SK-N-SH (cell line): ENCODE results near the gene PPTC7. TPM values are rescaled to one million over a fixed set of nuclear protein-coding genes. Genes with fewer than 3 reads are reported as not detected.

ENCODE experiments used
- CTCF ChIA-PET: fragments of 300-600, 350-600 bp; formaldehyde crosslinking; extraction: SDS; loops from one replicate; lab custom pipeline; 2021; lab: Yijun Ruan, JAX
- POLR2A ChIA-PET: fragments of 350-600 bp; sonication (Branson Sonifier 250); formaldehyde crosslinking; extraction: SDS; loops from one replicate; lab custom pipeline; 2020; ENCODE audit warnings: antibody characterized with exemption, inconsistent platforms; lab: Yijun Ruan, JAX
- DNase-seq: peaks from one replicate; pipeline ENCODE4 v3.0.0; 2012
- H2AFZ ChIP-seq: fragments of 200-600 bp; sonication (generic); 2 replicates; pipeline ENCODE4 v1.8.1; 2016; ENCODE audit warnings: antibody characterized with exemption, mild to moderate bottlenecking, low read depth
- H3F3A ChIP-seq: fragments of 200-600 bp; sonication (generic); replicated peaks from 2 replicates; pipeline ENCODE3; 2016; ENCODE audit warnings: antibody characterized with exemption, mild to moderate bottlenecking; ENCODE audit not compliant: insufficient read depth
- H3K27ac ChIP-seq, 2 experiments: fragments of 200-500 bp in 1 of 2; fragments of 200-600 bp in 1 of 2; sonication (Bioruptor generic) in 1 of 2; sonication (generic), shearing (Covaris generic) in 1 of 2; 2 replicates each; pipeline versions ENCODE4 v1.5.1 to v1.6.1; 2014 to 2016; ENCODE audit warnings: low read depth in 2 of 2, inconsistent platforms in 1 of 2, low read length in 1 of 2, mild to moderate bottlenecking in 1 of 2, mixed read lengths in 1 of 2
- H3K27me3 ChIP-seq: fragments of 200-600 bp; sonication (generic), shearing (Covaris generic); 2 replicates; pipeline ENCODE4 v1.6.1; 2016; ENCODE audit warnings: mixed run types; ENCODE audit not compliant: insufficient read depth
- H3K36me3 ChIP-seq, 2 experiments: fragments of 200-500 bp in 1 of 2; fragments of 200-600 bp in 1 of 2; sonication (Bioruptor generic) in 1 of 2; sonication (generic) in 1 of 2; replicated peaks in 1 of 2; 2 replicates each; pipeline versions ENCODE3 to v1.5.1; 2014 to 2016; ENCODE audit warnings: low read length in 1 of 2, mild to moderate bottlenecking in 1 of 2; ENCODE audit not compliant: insufficient read depth in 2 of 2, control insufficient read depth in 1 of 2
- H3K4me1 ChIP-seq, 2 experiments: fragments of 200-500 bp in 1 of 2; fragments of 200-600 bp in 1 of 2; sonication (Bioruptor generic) in 1 of 2; sonication (generic), shearing (Covaris generic) in 1 of 2; 2 replicates each; pipeline versions ENCODE4 v1.5.1 to v1.6.1; 2014 to 2016; ENCODE audit warnings: low read depth in 1 of 2, low read length in 1 of 2, mixed run types in 1 of 2; ENCODE audit not compliant: insufficient read depth in 2 of 2, control insufficient read depth in 1 of 2
- H3K4me2 ChIP-seq: fragments of 200-600 bp; sonication (generic), shearing (Covaris generic); 2 replicates; pipeline ENCODE4 v1.6.1; 2017; ENCODE audit warnings: mixed run types
- H3K4me3 ChIP-seq, 2 experiments: fragments of 200-500 bp in 1 of 2; fragments of 200-600 bp in 1 of 2; sonication (Bioruptor generic) in 1 of 2; sonication (generic), shearing (Covaris generic) in 1 of 2; 2 replicates each; pipeline versions ENCODE4 v1.5.1 to v1.8.1; 2014 to 2016; ENCODE audit warnings: low read depth in 2 of 2, inconsistent platforms in 1 of 2, low read length in 1 of 2, mild to moderate bottlenecking in 1 of 2, mixed read lengths in 1 of 2, moderate library complexity in 1 of 2
- H3K79me2 ChIP-seq: fragments of 200-600 bp; sonication (generic); 2 replicates; pipeline ENCODE4 v1.8.1; 2017; ENCODE audit warnings: mild to moderate bottlenecking; ENCODE audit not compliant: insufficient read depth
- H3K9ac ChIP-seq: fragments of 200-600 bp; sonication (generic); 2 replicates; pipeline ENCODE4 v1.6.1; 2017; ENCODE audit warnings: mixed run types
- H3K9me2 ChIP-seq: fragments of 200-600 bp; sonication (generic); 2 replicates; pipeline ENCODE4 v1.6.1; 2017; ENCODE audit warnings: mixed run types
- H3K9me3 ChIP-seq: fragments of 200-600 bp; sonication (generic); 2 replicates; pipeline ENCODE4 v1.6.1; 2017; ENCODE audit warnings: mixed run types, mild to moderate bottlenecking, moderate library complexity
- H4K20me1 ChIP-seq: fragments of 200-600 bp; sonication (generic); 2 replicates; pipeline ENCODE4 v1.6.1; 2017; ENCODE audit warnings: mild to moderate bottlenecking, mixed run types; ENCODE audit not compliant: insufficient read depth
- CHD2 ChIP-seq: fragments of 150-350 bp; IDR thresholded peaks from 2 replicates; pipeline ENCODE4 v1.6.1; 2018; ENCODE audit warnings: low read length; ENCODE audit not compliant: partially characterized antibody
- EP300 ChIP-seq, 2 experiments: IDR thresholded peaks; 2 replicates each; pipeline versions ENCODE4 v1.4.0 to v1.6.1; 2012; ENCODE audit warnings: borderline replicate concordance in 1 of 2, low read depth in 1 of 2, low read length in 1 of 2
- FOSL2 ChIP-seq: IDR thresholded peaks from 2 replicates; pipeline ENCODE4 v1.4.0; 2012; ENCODE audit warnings: low read depth, mild to moderate bottlenecking, moderate library complexity, borderline replicate concordance
- FOXJ3 ChIP-seq: sonication (generic); formaldehyde crosslinking; IDR thresholded peaks from 2 replicates; pipeline ENCODE4 v1.5.1; 2020; ENCODE audit warnings: mild to moderate bottlenecking, missing genetic modification reagents
- FOXM1 ChIP-seq: IDR thresholded peaks from 2 replicates; pipeline ENCODE4 v1.4.0; 2012; ENCODE audit warnings: low read depth, mild to moderate bottlenecking
- GATA2 ChIP-seq: sonication (generic); formaldehyde crosslinking; IDR thresholded peaks from 2 replicates; pipeline ENCODE4 v1.5.0; 2020; ENCODE audit warnings: mild to moderate bottlenecking, missing genetic modification reagents
- IRF3 ChIP-seq: fragments of 150-350 bp; IDR thresholded peaks from 2 replicates; pipeline ENCODE4 v1.6.1; 2016; ENCODE audit warnings: mild to moderate bottlenecking, low read depth, low read length
- MAX ChIP-seq: IDR thresholded peaks from 2 replicates; pipeline ENCODE4 v1.4.0; 2012; ENCODE audit warnings: low read depth
- MEF2A ChIP-seq: IDR thresholded peaks from 2 replicates; pipeline ENCODE4 v1.4.0; 2012; ENCODE audit warnings: low read depth, borderline replicate concordance
- MXI1 ChIP-seq: IDR thresholded peaks from 2 replicates; pipeline ENCODE4 v1.6.1; 2012; ENCODE audit warnings: mild to moderate bottlenecking, low read depth, low read length, improper control_type of control experiment
- PBX3 ChIP-seq: IDR thresholded peaks from 2 replicates; pipeline ENCODE4; 2012
- RCOR1 ChIP-seq: fragments of 150-350 bp; IDR thresholded peaks from 2 replicates; pipeline ENCODE4 v1.6.1; 2017; ENCODE audit warnings: antibody characterized with exemption, low read length
- REST ChIP-seq: IDR thresholded peaks from 2 replicates; pipeline ENCODE4 v1.6.1; 2012; ENCODE audit warnings: mild to moderate bottlenecking, low read depth, low read length, moderate library complexity
- RXRA ChIP-seq: IDR thresholded peaks from 2 replicates; pipeline ENCODE4 v1.4.0; 2012; ENCODE audit warnings: low read depth, mild to moderate bottlenecking, borderline replicate concordance
- SIN3A ChIP-seq: IDR thresholded peaks from 2 replicates; pipeline ENCODE4 v1.6.1; 2012; ENCODE audit warnings: low read depth, mild to moderate bottlenecking, low read length, moderate library complexity, borderline replicate concordance
- TAF1 ChIP-seq: IDR thresholded peaks from 2 replicates; pipeline ENCODE4 v1.6.1; 2012; ENCODE audit warnings: low read depth, mild to moderate bottlenecking, low read length, moderate library complexity, borderline replicate concordance
- TCF12 ChIP-seq: IDR thresholded peaks from 2 replicates; pipeline ENCODE4 v1.4.0; 2012
- TEAD4 ChIP-seq: IDR thresholded peaks from 2 replicates; pipeline ENCODE4 v1.4.0; 2012; ENCODE audit warnings: mild to moderate bottlenecking, borderline replicate concordance; ENCODE audit not compliant: insufficient read depth
- USF2 ChIP-seq: fragments of 150-350 bp; IDR thresholded peaks from 2 replicates; pipeline ENCODE4 v1.6.1; 2017; ENCODE audit warnings: antibody characterized with exemption, low read length, low read depth, borderline replicate concordance
- YY1 ChIP-seq: IDR thresholded peaks from 2 replicates; pipeline ENCODE4 v1.4.0; 2012; ENCODE audit warnings: low read depth, mild to moderate bottlenecking
- ZBTB33 ChIP-seq: IDR thresholded peaks from 2 replicates; pipeline ENCODE4 v1.4.0; 2012; ENCODE audit warnings: low read depth, borderline replicate concordance
- WGBS: methylation state at CpG from one replicate; pipeline ENCODE4 v1.1.6; 2017; ENCODE audit warnings: low lambda C conversion rate; 5-methylcytosine and 5-hydroxymethylcytosine counted together
- polyA plus RNA-seq, 3 experiments: library from polyadenylated mRNA; depleted of rRNA; stranded (reverse); fragments of >200 nt; gene quantifications; 2 replicates each; pipeline ENCODE4 v1.2.3, GENCODE V29; 2012

Gene PPTC7
- polyA plus RNA-seq, 1 of the 3 experiments (the other 2 are of a cell fraction): 9.6 TPM

- no peak for TF ChIP-seq IRF3
- TF ChIP-seq SIN3A: no peak
- TF ChIP-seq CHD2: no peak
- no peak for TF ChIP-seq MXI1
These were observed 17.1 kb upstream of the PPTC7 start (continued) for GRCh38 chr12:110600254-110600653.

- Histone ChIP-seq H3K9me2 (no peaks in the 10 kb centered on the region), H3K79me2 (no peaks in the 10 kb centered on the region), H3K4me2 (no peak overlapping the region), H2AFZ (no peak overlapping the region), H3K9me3 (no peaks in the 10 kb centered on the region), H3K4me3 (no peak overlapping the region), H3F3A (no peaks in the 10 kb centered on the region), H3K36me3 (no peaks in the 10 kb centered on the region), H3K27ac (no peak overlapping the region)
- no peak for DNase-seq
- CTCF ChIA-PET: interaction anchor here (0.9 to 6.9 kb wide), 11 partner anchors 7 to 289 kb away, joined by 3 to 101 read pairs (median 17); partner anchors contain the start of genes ARPC3, FAM216A and GPN3
- POLR2A ChIA-PET: no interaction called here
- no peak for TF ChIP-seq USF2
- TF ChIP-seq YY1: no peak
- TF ChIP-seq RCOR1: no peak
- TF ChIP-seq FOSL2: no peak
- no peak for TF ChIP-seq RXRA
- TF ChIP-seq EP300 (IDR thresholded peaks at IDR 0.05; ENCODE audit: borderline replicate concordance in 1 of 2, low read depth in 1 of 2, low read length in 1 of 2): no peak
- TF ChIP-seq FOXM1: no peak
- TF ChIP-seq CHD2: no peak
- TF ChIP-seq REST: no peak
- TF ChIP-seq TCF12: no peak
- no peak for TF ChIP-seq PBX3
- TF ChIP-seq MXI1: no peak
- TF ChIP-seq TAF1: no peak
- no peak for TF ChIP-seq GATA2 (CRISPR knock-in tag)
- TF ChIP-seq TEAD4: no peak
- TF ChIP-seq FOXJ3 (CRISPR knock-in tag): no peak
- no peak for TF ChIP-seq ZBTB33
- no peak for TF ChIP-seq MEF2A
- TF ChIP-seq MAX: no peak
- no peak for TF ChIP-seq SIN3A
- TF ChIP-seq, all 33 proteins: peak for 0
- no peak overlapping the region for H3K9ac ChIP-seq
- H3K27me3 ChIP-seq: no peaks in the 10 kb centered on the region
- H4K20me1 ChIP-seq: no peaks in the 10 kb centered on the region
- H3K4me1 ChIP-seq: no peaks in the 10 kb centered on the region
- 86% methylated on average over 4 of the region's 4 CpGs for WGBS
These were observed 16.2 kb upstream of the PPTC7 start for GRCh38 chr12:110599334-110599733.
